Inflammatory macrophage (primary cell): ENCODE measurements around the gene C3orf20.

Experiments used
- DNase-seq, 2 donors: peaks; one replicate each; pipeline ENCODE4 v3.0.0-alpha.2; 2020 to 2022
- total RNA-seq, 18 experiments: gene quantifications; one replicate each; lab custom pipeline; 2026; ENCODE audit warnings: mixed read lengths in 6 of 18, inconsistent platforms in 2 of 18; lab: John Stamatoyannopoulos, UW

C3orf20 gene
- total RNA-seq, result 0 to 0.65 (median 0.13) reads per million in 18 experiments

GRCh38 chr3:14674841-14675240, at the start of gene C3orf20:
TSS of gene C3orf20 (plus strand) at chr3:14675141. CDS start at chr3:14682714, 7,573 bp downstream.
- no peak for DNase-seq

- no peak for DNase-seq
These were observed 49.5 kb upstream of the C3orf20 start for GRCh38 chr3:14625443-14625842.

GRCh38 chr3:14627815-14628214, 47.1 kb upstream of the C3orf20 start:
- no peak for DNase-seq

GRCh38 chr3:14628406-14628805, 46.5 kb upstream of the C3orf20 start:
- DNase-seq, result no peak

- DNase-seq, result no peak
These were observed 44.4 kb upstream of the C3orf20 start for GRCh38 chr3:14630404-14631100.

GRCh38 chr3:14631101-14631497, 43.8 kb upstream of the C3orf20 start:
- no peak for DNase-seq

GRCh38 chr3:14631687-14632441, 43.1 kb upstream of the C3orf20 start:
- no peak for DNase-seq

GRCh38 chr3:14632442-14632930, 42.5 kb upstream of the C3orf20 start:
- DNase-seq, result no peak

- DNase-seq, result no peak
These were observed 41.5 kb upstream of the C3orf20 start for GRCh38 chr3:14633417-14633816.

GRCh38 chr3:14633819-14634424, 41.0 kb upstream of the C3orf20 start:
- DNase-seq, result peak; percentile 55 to 71

- no peak for DNase-seq
These were observed 40.1 kb upstream of the C3orf20 start for GRCh38 chr3:14634763-14635400.

GRCh38 chr3:14636496-14637087, 38.3 kb upstream of the C3orf20 start:
- no peak for DNase-seq

- DNase-seq, result no peak
These were observed 34.8 kb upstream of the C3orf20 start for GRCh38 chr3:14640157-14640562.

- no peak for DNase-seq
These were observed 34.2 kb upstream of the C3orf20 start for GRCh38 chr3:14640734-14641133.

- no peak for DNase-seq
These were observed 33.6 kb upstream of the C3orf20 start for GRCh38 chr3:14641346-14641745.

- no peak for DNase-seq
These were observed 29.5 kb upstream of the C3orf20 start for GRCh38 chr3:14645453-14645852.

- DNase-seq, result no peak
These were observed 28.8 kb upstream of the C3orf20 start for GRCh38 chr3:14646131-14646573.

GRCh38 chr3:14646589-14647413, 28.1 kb upstream of the C3orf20 start:
- no peak for DNase-seq

GRCh38 chr3:14647976-14648955, 26.7 kb upstream of the C3orf20 start:
- no peak for DNase-seq

- DNase-seq, result no peak
These were observed 25.5 kb upstream of the C3orf20 start for GRCh38 chr3:14649466-14649865.
